Kidney (tissue), 14 donors: ENCODE results near the gene CARD9. TPM values are rescaled to one million over a fixed set of nuclear protein-coding genes. Genes with fewer than 3 reads are reported as not detected.
A peak's percentile ranks its signal among the peaks of the same experiment; 100 is the strongest.

Experiments used
- DNase-seq, 5 donors: peaks; one replicate each; pipeline ENCODE4 v3.0.0-alpha.2; 2013 to 2020
- FAIRE-seq: peaks from 2 replicates; lab custom pipeline; 2012; peaks lifted over from hg19 to GRCh38; lab: Jason Lieb, UNC
- H3K27ac ChIP-seq, 2 donors: one replicate each; pipeline ENCODE4 v1.7.0; 2013; ENCODE audit warnings: low read depth in 2 of 2, low read length in 2 of 2, inconsistent platforms in 1 of 2
- H3K27me3 ChIP-seq: one replicate; pipeline ENCODE4 v1.7.1; 2013; ENCODE audit warnings: low read length, inconsistent platforms; ENCODE audit not compliant: control insufficient read depth, insufficient read depth
- H3K36me3 ChIP-seq, 3 donors: one replicate each; pipeline versions ENCODE4 v1.7.0 to v1.7.1; 2013; ENCODE audit warnings: low read length in 3 of 3, control low read depth in 1 of 3, inconsistent platforms in 1 of 3; ENCODE audit not compliant: insufficient read depth in 3 of 3, control insufficient read depth in 2 of 3
- H3K4me1 ChIP-seq, 3 donors: one replicate each; pipeline versions ENCODE4 v1.7.0 to v1.7.1; 2013; ENCODE audit warnings: low read length in 3 of 3, inconsistent platforms in 1 of 3, low read depth in 1 of 3; ENCODE audit not compliant: control insufficient read depth in 2 of 3, insufficient read depth in 2 of 3
- H3K4me3 ChIP-seq, 3 donors: one replicate each; pipeline versions ENCODE4 v1.7.0 to v1.8.1; 2013; ENCODE audit warnings: low read length in 3 of 3, control low read depth in 1 of 3, inconsistent platforms in 1 of 3
- H3K9ac ChIP-seq, 3 donors: one replicate each; pipeline versions ENCODE4 v1.7.0 to v1.7.1; 2013; ENCODE audit warnings: low read length in 3 of 3, control low read depth in 1 of 3, inconsistent platforms in 1 of 3
- H3K9me3 ChIP-seq, 3 donors: one replicate each; pipeline versions ENCODE4 v1.7.0 to v1.7.1; 2013; ENCODE audit warnings: low read length in 3 of 3, control low read depth in 1 of 3, inconsistent platforms in 1 of 3; ENCODE audit not compliant: control insufficient read depth in 2 of 3, insufficient read depth in 1 of 3
- CTCF ChIP-seq: IDR thresholded peaks from 3 replicates; pipeline ENCODE4 v1.5.1; 2012; ENCODE audit warnings: mild to moderate bottlenecking, moderate library complexity, borderline replicate concordance; ENCODE audit not compliant: insufficient read depth; ENCODE audit errors: extremely low read depth
- intact Hi-C: fragments of 100-400 bp; cut with DNase I; formaldehyde crosslinking; loops from one replicate; pipeline ENCODE4 v1.11.1; 2022
- polyA plus RNA-seq: library from polyadenylated mRNA; stranded (reverse); fragments of 350-450 nt; fragmentation: Illumina TruSeq; extraction: RNeasy Lipid Tissue Mini Kit (QIAGEN cat#74804); gene quantifications from one replicate; pipeline ENCODE4 v1.2.3, GENCODE V29; 2014; ENCODE audit warnings: low read depth, low replicate concordance; ENCODE audit not compliant: insufficient read depth
- total RNA-seq: library from RNA; stranded (reverse); fragmentation: NEBNext Ultra II Directional; extraction: Animal tissue kit (Norgen Biotek cat#: 25700); gene quantifications from one replicate; pipeline ENCODE4 v1.2.1, GENCODE V29; 2021
- donor health status: control.
- donor health status: control.
- donor health status: control.
- donor health status: control.
- donor health status: control.
- donor health status: DM: yes; HTN: yes; CAD: no.
- donor health status: Normal renal cell carcinoma (clear cell type).

Gene CARD9
- total and polyA plus RNA-seq, 2 donors from 2014 or later: 1.5 to 7.0 TPM

- H3K4me1 ChIP-seq: no peaks in the 10 kb centered on the region
- no peak for DNase-seq
- H3K27ac ChIP-seq: no peak overlapping the region
- no peak overlapping the region for H3K4me3 ChIP-seq
- no peaks in the 10 kb centered on the region for H3K36me3 ChIP-seq
- H3K9ac ChIP-seq: no peak overlapping the region
- TF ChIP-seq CTCF: no peak
- no peaks in the 10 kb centered on the region for H3K27me3 ChIP-seq
- FAIRE-seq: no peak
- H3K9me3 ChIP-seq: no peaks in the 10 kb centered on the region
- intact Hi-C loops: no loop called here
Observed at GRCh38 chr9:136334541-136334940, 38.9 kb downstream of the CARD9 start.

- H3K9ac ChIP-seq: no peak overlapping the region
- H3K36me3 ChIP-seq: no peaks in the 10 kb centered on the region
- no peak for TF ChIP-seq CTCF
- no peak for DNase-seq
- FAIRE-seq: no peak
- H3K27me3 ChIP-seq: no peaks in the 10 kb centered on the region
- no peak overlapping the region for H3K4me3 ChIP-seq
- intact Hi-C loops: no loop called here
- H3K27ac ChIP-seq: no peak overlapping the region
- no peaks in the 10 kb centered on the region for H3K9me3 ChIP-seq
- peaks cover 0 to 3% (median 0%) of the 10 kb centered on the region in 3 donors for H3K4me1 ChIP-seq
Observed at GRCh38 chr9:136333486-136333885, 40.0 kb downstream of the CARD9 start.

DNA sequence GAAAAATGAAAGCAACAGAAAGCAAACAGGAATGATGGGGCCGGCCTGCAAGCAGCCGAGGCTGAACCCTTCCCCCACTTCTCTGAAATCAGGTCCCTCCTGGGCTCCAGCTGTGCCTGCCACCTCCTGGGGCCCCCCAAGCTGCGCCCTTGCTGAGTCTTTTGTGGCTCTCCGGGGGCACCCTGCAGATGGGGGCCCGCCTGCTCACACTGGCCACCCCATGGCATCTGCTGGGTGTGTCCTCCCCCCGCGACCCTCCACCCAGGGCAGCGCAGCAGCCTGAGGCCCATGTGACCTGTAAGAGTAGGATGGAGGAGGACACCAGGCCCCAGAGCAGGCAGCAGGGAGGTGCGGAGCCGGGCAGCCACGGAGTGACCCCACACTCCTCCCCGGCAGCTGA is 40.4 kb downstream of the CARD9 start:
- no peak for TF ChIP-seq CTCF
- no peak overlapping the region for H3K27ac ChIP-seq
- H3K9me3 ChIP-seq: no peaks in the 10 kb centered on the region
- FAIRE-seq (no peak), DNase-seq (no peak)
- no peaks in the 10 kb centered on the region for H3K27me3 ChIP-seq
- H3K9ac ChIP-seq: no peak overlapping the region
- no peaks in the 10 kb centered on the region for H3K36me3 ChIP-seq
- no peak overlapping the region for H3K4me3 ChIP-seq
- peaks cover 0 to 8% (median 0%) of the 10 kb centered on the region in 3 donors for H3K4me1 ChIP-seq
- intact Hi-C loops: no loop called here

GRCh38 chr9:136332482-136332983 is 40.9 kb downstream of the CARD9 start:
- H3K27me3 ChIP-seq: no peaks in the 10 kb centered on the region
- no peak overlapping the region for H3K27ac ChIP-seq
- FAIRE-seq (no peak), DNase-seq (peak in 1 of 5 donors; percentile 60)
- peaks cover 0 to 9% (median 0%) of the 10 kb centered on the region in 3 donors for H3K4me1 ChIP-seq
- no peaks in the 10 kb centered on the region for H3K36me3 ChIP-seq
- H3K4me3 ChIP-seq: no peak overlapping the region
- H3K9ac ChIP-seq: no peak overlapping the region
- TF ChIP-seq CTCF: no peak
- H3K9me3 ChIP-seq: no peaks in the 10 kb centered on the region
- intact Hi-C loops: no loop called here
